IMR-90 (cell line): ENCODE data around the gene HDGF. TPM values are rescaled to one million over a fixed set of nuclear protein-coding genes. Genes with fewer than 3 reads are reported as not detected.

ENCODE experiments used
- ATAC-seq: fragments of 200-7000 bp; cut with Tn5 transposase; 2 replicates; pipeline ENCODE4 v1.9.1; 2020; ENCODE audit warnings: low read depth, mild to moderate bottlenecking, moderate library complexity
- BruUV-seq: library from RNA; stranded (reverse); fragments of 400-500 nt; replicated peaks from 2 replicates; lab custom pipeline; 2021; lab: Mats Ljungman, UMichigan
- CTCF ChIA-PET: fragments of 300-600 bp; formaldehyde crosslinking; extraction: SDS; loops from one replicate; lab custom pipeline; 2021; ENCODE audit warnings: antibody characterized with exemption; lab: Yijun Ruan, JAX
- POLR2A ChIA-PET: fragments of 300-600 bp; sonication (Branson Sonifier 250); formaldehyde crosslinking; loops from one replicate; lab custom pipeline; 2022; ENCODE audit warnings: antibody characterized with exemption; ENCODE audit not compliant: unreplicated experiment; lab: Charles Lee
- DNase-seq: peaks from one replicate; pipeline ENCODE4 v3.0.0; 2013
- H2AFZ ChIP-seq: replicated peaks from 2 replicates; pipeline ENCODE3; 2013; ENCODE audit warnings: low read length, mild to moderate bottlenecking; ENCODE audit not compliant: poor library complexity
- H2AK5ac ChIP-seq: 2 replicates; pipeline ENCODE4 v1.6.1; 2013; ENCODE audit warnings: low read depth, low read length, inconsistent platforms
- H2AK9ac ChIP-seq: replicated peaks from 2 replicates; pipeline ENCODE3; 2013; ENCODE audit warnings: mild to moderate bottlenecking, low read depth, low read length, moderate library complexity; ENCODE audit not compliant: poor library complexity
- H2BK120ac ChIP-seq: 2 replicates; pipeline ENCODE4 v1.6.1; 2013; ENCODE audit warnings: low read depth, low read length, inconsistent platforms
- H2BK15ac ChIP-seq: 3 replicates; pipeline ENCODE4 v1.6.1; 2013; ENCODE audit warnings: low read depth, low read length, inconsistent platforms
- H2BK20ac ChIP-seq: 2 replicates; pipeline ENCODE4 v1.6.1; 2013; ENCODE audit warnings: low read depth, mild to moderate bottlenecking, inconsistent platforms, low read length, moderate library complexity
- H2BK5ac ChIP-seq: 2 replicates; pipeline ENCODE4 v1.6.1; 2013; ENCODE audit warnings: mild to moderate bottlenecking, low read depth, low read length, inconsistent platforms; ENCODE audit not compliant: poor library complexity, severe bottlenecking
- H3K14ac ChIP-seq: replicated peaks from 2 replicates; pipeline ENCODE4 v1.6.1; 2013; ENCODE audit warnings: low read depth, low read length, inconsistent platforms
- H3K18ac ChIP-seq: 2 replicates; pipeline ENCODE4 v1.6.1; 2013; ENCODE audit warnings: low read depth, low read length, control low read depth
- H3K23ac ChIP-seq: 2 replicates; pipeline ENCODE4 v1.6.1; 2013; ENCODE audit warnings: low read depth, low read length, inconsistent platforms
- H3K27ac ChIP-seq: 2 replicates; pipeline ENCODE4 v1.5.1; 2013; ENCODE audit warnings: mild to moderate bottlenecking, control low read depth, low read length; ENCODE audit not compliant: insufficient read depth
- H3K27me3 ChIP-seq: 2 replicates; pipeline ENCODE4 v1.6.1; 2013; ENCODE audit warnings: low read length; ENCODE audit not compliant: control insufficient read depth, insufficient read depth
- H3K36me3 ChIP-seq: 2 replicates; pipeline ENCODE4 v1.6.1; 2013; ENCODE audit warnings: low read length, mixed read lengths; ENCODE audit not compliant: control insufficient read depth, insufficient read depth
- H3K4ac ChIP-seq: 2 replicates; pipeline ENCODE4 v1.6.1; 2013; ENCODE audit warnings: low read depth, low read length, inconsistent platforms
- H3K4me1 ChIP-seq: 2 replicates; pipeline ENCODE4 v1.6.1; 2013; ENCODE audit warnings: low read length, mixed read lengths; ENCODE audit not compliant: control insufficient read depth, insufficient read depth
- H3K4me2 ChIP-seq: 2 replicates; pipeline ENCODE4 v1.6.1; 2013; ENCODE audit warnings: low read depth, mild to moderate bottlenecking, control low read depth, low read length, moderate library complexity
- H3K4me3 ChIP-seq: 2 replicates; pipeline ENCODE4 v1.5.1; 2013; ENCODE audit warnings: low read depth, mild to moderate bottlenecking, control low read depth, low read length, moderate library complexity; ENCODE audit not compliant: insufficient read depth
- H3K56ac ChIP-seq: 2 replicates; pipeline ENCODE4 v1.6.1; 2013; ENCODE audit warnings: low read length, inconsistent platforms; ENCODE audit not compliant: insufficient read depth; ENCODE audit errors: extremely low read depth
- H3K79me1 ChIP-seq, 2 experiments: 2 replicates each; pipeline ENCODE4 v1.6.1; 2013; ENCODE audit warnings: low read length in 2 of 2, inconsistent platforms in 1 of 2, low read depth in 1 of 2
- H3K9ac ChIP-seq: 2 replicates; pipeline ENCODE4 v1.6.1; 2013; ENCODE audit warnings: low read depth, low read length, control low read depth
- H3K9me1 ChIP-seq: 2 replicates; pipeline ENCODE4 v1.6.1; 2013; ENCODE audit warnings: low read length, inconsistent platforms; ENCODE audit not compliant: insufficient read depth
- H3K9me3 ChIP-seq: 2 replicates; pipeline ENCODE4 v1.6.1; 2013; ENCODE audit warnings: low read length; ENCODE audit not compliant: control insufficient read depth, insufficient read depth
- H4K20me1 ChIP-seq: 2 replicates; pipeline ENCODE4 v1.6.1; 2013; ENCODE audit warnings: low read length, inconsistent platforms; ENCODE audit not compliant: insufficient read depth
- H4K5ac ChIP-seq: 2 replicates; pipeline ENCODE4 v1.6.1; 2013; ENCODE audit warnings: mild to moderate bottlenecking, low read depth, low read length, control low read depth
- H4K8ac ChIP-seq, 2 experiments: 2 replicates each; pipeline ENCODE4 v1.6.1; 2013; ENCODE audit warnings: low read depth in 2 of 2, low read length in 2 of 2, control low read depth in 1 of 2, inconsistent platforms in 1 of 2
- H4K91ac ChIP-seq: 2 replicates; pipeline ENCODE4 v1.6.1; 2013; ENCODE audit warnings: low read depth, low read length, inconsistent platforms; ENCODE audit not compliant: insufficient read depth
- MAFK ChIP-seq: IDR thresholded peaks from 2 replicates; pipeline ENCODE4 v1.6.1; 2012; ENCODE audit warnings: low read depth, low read length, improper control_type of control experiment
- MAZ ChIP-seq: IDR thresholded peaks from 2 replicates; pipeline ENCODE4 v1.6.1; 2012; ENCODE audit warnings: low read depth, mild to moderate bottlenecking, low read length, improper control_type of control experiment, moderate library complexity, borderline replicate concordance
- WGBS, 2 experiments: methylation state at CpG; one replicate each; pipeline versions ENCODE4 v1.1.5 to v1.1.7; 2013; ENCODE audit warnings: missing lambda C conversion rate in 2 of 2; ENCODE audit not compliant: insufficient read length in 1 of 2; ENCODE audit errors: extremely low coverage in 2 of 2; 5-methylcytosine and 5-hydroxymethylcytosine counted together
- dilution Hi-C: fragments of 300-500 bp; cut with HindIII; formaldehyde crosslinking; loops from one replicate; pipeline ENCODE4 v1.14.3; 2018; ENCODE audit warnings: low sequenced_read_pairs; ENCODE audit not compliant: unreplicated experiment
- in situ Hi-C: fragments of 300-500 bp; cut with MboI; formaldehyde crosslinking; loops from 3 replicates; pipeline ENCODE4 v1.14.3; 2019; ENCODE audit warnings: low sequenced_read_pairs, inconsistent platforms, mixed read lengths
- intact Hi-C: fragments of 100-400 bp; cut with micrococcal nuclease; formaldehyde crosslinking; loops from 2 replicates; pipeline ENCODE4 v1.10.0; 2022
- polyA plus RNA-seq, 3 experiments: library from polyadenylated mRNA; depleted of rRNA; stranded (reverse); fragments of >200 nt; gene quantifications; 2 replicates each; pipeline ENCODE4 v1.2.3, GENCODE V29; 2012; ENCODE audit warnings: low replicate concordance in 1 of 3
- total RNA-seq: library from RNA; depleted of rRNA; stranded (reverse); fragments of >200 nt; gene quantifications from 2 replicates; pipeline ENCODE4 v1.2.3, GENCODE V29; 2012

HDGF gene
- total and polyA plus RNA-seq, 2 of the 4 experiments (the other 2 are of a cell fraction): 94.6 to 123 TPM

DNA sequence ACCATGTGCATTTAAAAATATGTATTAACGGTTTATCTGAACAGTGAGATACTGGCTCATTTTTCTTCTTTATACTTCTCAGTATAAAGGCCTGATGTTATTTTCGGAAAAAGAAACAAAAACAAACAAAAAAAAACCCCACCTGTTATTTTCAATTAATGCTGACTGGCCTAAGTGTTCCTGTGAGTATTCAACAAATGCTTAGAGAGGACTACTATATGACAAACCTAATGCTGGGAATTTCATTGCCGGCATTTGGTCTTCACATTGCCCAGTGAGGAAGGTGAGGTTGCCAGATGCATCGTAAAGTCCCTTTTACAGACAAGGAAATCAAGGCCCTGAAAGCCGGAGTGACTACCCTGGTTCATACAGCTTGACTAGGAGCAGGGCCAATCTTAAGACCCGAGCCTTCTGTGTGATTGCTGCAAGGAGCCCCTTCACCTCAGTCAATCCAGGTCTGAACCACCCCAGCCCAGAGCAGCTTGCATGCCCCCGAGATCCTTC is 11.2 kb downstream of the HDGF start:
- H2AK5ac ChIP-seq: peak overlapping the region; percentile 96

More for the DNA sequence above, 11.2 kb downstream of the HDGF start:
- CTCF ChIA-PET: no interaction called here
- Histone ChIP-seq H2AK9ac (peak overlapping the region; percentile 99), H3K27ac (peak overlapping the region; percentile 57), H3K9ac (peak overlapping the region; percentile 77), H3K4me3 (peak overlapping the region; percentile 56), H3K79me1 (peaks cover 4 to 53% of the 10 kb centered on the region in 2 experiments), H3K23ac (peak overlapping the region; percentile 85), H4K5ac (peak overlapping the region; percentile 54), H3K56ac (peak overlapping the region; percentile 64), H3K9me1 (peaks cover 2% of the 10 kb centered on the region; the same call in 1 of the 2 replicates), H3K14ac (peak overlapping the region; percentile 97), H3K9me3 (no peaks in the 10 kb centered on the region), H2BK120ac (no peak overlapping the region), H3K4ac (peak overlapping the region; percentile 92), H2BK15ac (no peak overlapping the region), H3K4me1 (0 out of 2 replicates have a peak, but pooled peaks cover 2% of the 10 kb centered on the region), H4K91ac (peak overlapping the region; percentile 74), H2AFZ (peak overlapping the region; percentile 97), H3K27me3 (no peaks in the 10 kb centered on the region), H3K36me3 (peaks cover 44% of the 10 kb centered on the region), H3K4me2 (peak overlapping the region; percentile 92), H2BK5ac (peak overlapping the region; percentile 49), H3K18ac (no peak overlapping the region), H4K8ac (peak overlapping the region; percentile 78 to 86), H2BK20ac (no peak overlapping the region), H4K20me1 (0 out of 2 replicates have a peak, but pooled peaks cover 4% of the 10 kb centered on the region)
- ATAC-seq (peak; percentile 4), DNase-seq (no peak)
- dilution Hi-C loops (no loop called here), in situ Hi-C loops (no loop called here), intact Hi-C loops (no loop called here)
- no CpG with 5 or more reads among the region's 7 CpGs for WGBS, 2 experiments
- TF ChIP-seq MAFK: peak; percentile 28; the same call in 1 of the 2 replicates
- no peak for TF ChIP-seq MAZ
- BruUV-seq: no TSS peak
- POLR2A ChIA-PET: no interaction called here
